GM06990 (cell line): ENCODE data around the gene RIMS1.

ENCODE experiments used
- DNase-seq: peaks from one replicate; pipeline ENCODE4 v3.0.0-alpha.2; 2011; ENCODE audit not compliant: insufficient read length; ENCODE audit errors: extremely low read depth
- H3K27me3 ChIP-seq: replicated peaks from 2 replicates; pipeline ENCODE4 v1.6.0; 2011; ENCODE audit warnings: low read length; ENCODE audit not compliant: control insufficient read depth, insufficient read depth
- H3K36me3 ChIP-seq: 2 replicates; pipeline ENCODE4 v1.5.1; 2011; ENCODE audit warnings: low read length; ENCODE audit not compliant: control insufficient read depth, insufficient read depth
- H3K4me3 ChIP-seq: replicated peaks from 2 replicates; pipeline ENCODE4 v1.5.1; 2011; ENCODE audit warnings: low read depth, mild to moderate bottlenecking, control low read depth, low read length
- TF ChIP-seq, protein P1 (sequence below): IDR thresholded peaks from 2 replicates; pipeline ENCODE4 v1.5.1; 2011; ENCODE audit warnings: low read length, control low read depth, mild to moderate bottlenecking, inconsistent platforms; ENCODE audit not compliant: insufficient read depth, poor library complexity, severe bottlenecking

The RIMS1 gene

GRCh38 chr6:72290620-72291019, 404.3 kb downstream of the RIMS1 start:
- no peak for DNase-seq
- Histone ChIP-seq H3K36me3 (no peaks in the 10 kb centered on the region), H3K4me3 (no peak overlapping the region), H3K27me3 (no peaks in the 10 kb centered on the region)
- TF ChIP-seq, protein P1, sequence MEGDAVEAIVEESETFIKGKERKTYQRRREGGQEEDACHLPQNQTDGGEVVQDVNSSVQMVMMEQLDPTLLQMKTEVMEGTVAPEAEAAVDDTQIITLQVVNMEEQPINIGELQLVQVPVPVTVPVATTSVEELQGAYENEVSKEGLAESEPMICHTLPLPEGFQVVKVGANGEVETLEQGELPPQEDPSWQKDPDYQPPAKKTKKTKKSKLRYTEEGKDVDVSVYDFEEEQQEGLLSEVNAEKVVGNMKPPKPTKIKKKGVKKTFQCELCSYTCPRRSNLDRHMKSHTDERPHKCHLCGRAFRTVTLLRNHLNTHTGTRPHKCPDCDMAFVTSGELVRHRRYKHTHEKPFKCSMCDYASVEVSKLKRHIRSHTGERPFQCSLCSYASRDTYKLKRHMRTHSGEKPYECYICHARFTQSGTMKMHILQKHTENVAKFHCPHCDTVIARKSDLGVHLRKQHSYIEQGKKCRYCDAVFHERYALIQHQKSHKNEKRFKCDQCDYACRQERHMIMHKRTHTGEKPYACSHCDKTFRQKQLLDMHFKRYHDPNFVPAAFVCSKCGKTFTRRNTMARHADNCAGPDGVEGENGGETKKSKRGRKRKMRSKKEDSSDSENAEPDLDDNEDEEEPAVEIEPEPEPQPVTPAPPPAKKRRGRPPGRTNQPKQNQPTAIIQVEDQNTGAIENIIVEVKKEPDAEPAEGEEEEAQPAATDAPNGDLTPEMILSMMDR = no peak

GRCh38 chr6:72296375-72296774, 410.0 kb downstream of the RIMS1 start:
- Histone ChIP-seq H3K27me3 (no peaks in the 10 kb centered on the region), H3K4me3 (no peak overlapping the region), H3K36me3 (no peaks in the 10 kb centered on the region)
- TF ChIP-seq, protein P1 = no peak
- DNase-seq = no peak

- H3K4me3 ChIP-seq = no peak overlapping the region
- H3K27me3 ChIP-seq = no peaks in the 10 kb centered on the region
- TF ChIP-seq, protein P1 = no peak
- no peak for DNase-seq
- no peaks in the 10 kb centered on the region for H3K36me3 ChIP-seq
Observed at GRCh38 chr6:72305971-72306370, 419.6 kb downstream of the RIMS1 start.

DNA sequence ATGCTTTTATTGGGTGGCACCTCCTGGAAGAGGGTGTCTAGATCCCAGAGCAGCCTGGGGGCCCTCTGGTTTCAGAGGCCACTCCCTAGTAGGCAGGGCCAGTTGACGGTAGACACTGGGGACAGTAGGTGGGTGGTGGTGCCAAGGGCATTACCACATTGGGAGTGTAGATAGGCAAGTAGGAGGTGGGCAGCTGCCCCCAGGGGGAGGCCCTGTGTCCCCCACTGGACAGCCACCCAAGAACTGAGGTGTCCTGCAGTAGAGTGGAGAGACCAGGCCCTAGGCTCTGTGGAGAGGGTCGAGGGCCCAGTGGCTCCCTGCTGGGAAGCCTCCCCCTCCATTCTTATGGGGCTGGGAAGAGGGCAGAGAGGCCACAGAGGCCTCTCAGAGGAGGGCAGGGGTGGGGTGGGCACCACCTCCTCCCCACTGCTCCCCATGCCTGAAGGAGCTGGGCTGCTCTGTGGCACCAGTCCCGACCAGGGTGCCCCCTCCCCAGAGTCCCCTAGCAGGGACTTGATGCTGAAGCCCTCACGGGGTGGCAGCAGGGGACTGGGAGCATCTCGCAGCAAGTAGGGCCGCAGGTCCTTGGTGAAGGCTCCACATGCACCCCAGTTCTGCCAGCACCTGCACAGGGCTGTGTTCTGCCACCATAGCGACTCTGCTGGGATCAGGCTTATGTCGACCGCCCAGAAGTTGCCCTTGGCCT, 430.5 kb downstream of the RIMS1 start:
- Histone ChIP-seq H3K27me3 (no peaks in the 10 kb centered on the region), H3K36me3 (no peaks in the 10 kb centered on the region), H3K4me3 (no peak overlapping the region)
- TF ChIP-seq, protein P1 = no peak
- no peak for DNase-seq

GRCh38 chr6:72321788-72322187, 435.4 kb downstream of the RIMS1 start:
- H3K4me3 ChIP-seq = no peak overlapping the region
- TF ChIP-seq, protein P1 = no peak
- no peaks in the 10 kb centered on the region for H3K36me3 ChIP-seq
- no peak for DNase-seq
- no peaks in the 10 kb centered on the region for H3K27me3 ChIP-seq

DNA sequence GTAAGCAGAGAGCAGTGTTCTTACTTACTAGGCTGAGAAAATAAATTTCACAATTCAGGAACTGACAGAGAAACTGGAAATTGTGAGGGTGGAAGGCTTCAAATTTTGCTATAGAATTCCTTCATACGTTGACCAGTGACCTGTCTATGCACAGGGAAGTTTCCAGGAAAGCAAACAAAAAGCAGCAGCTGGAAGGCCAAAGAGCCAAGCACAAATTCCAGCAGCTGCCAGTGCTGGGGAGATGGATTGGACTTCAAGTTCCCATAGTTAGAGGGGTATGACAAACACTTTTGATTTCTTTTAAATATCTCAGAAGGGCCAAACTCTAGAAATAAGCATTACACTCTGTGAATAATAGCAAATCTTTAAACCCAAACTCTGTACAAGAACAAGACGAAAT, 436.4 kb downstream of the RIMS1 start:
- no peak for DNase-seq
- Histone ChIP-seq H3K36me3 (no peaks in the 10 kb centered on the region), H3K27me3 (no peaks in the 10 kb centered on the region), H3K4me3 (no peak overlapping the region)
- TF ChIP-seq, protein P1 = no peak
